PC-3 (cell line): Measurements from ENCODE around the gene RNF151. TPM values are rescaled to one million over a fixed set of nuclear protein-coding genes. Genes with fewer than 3 reads are reported as not detected.

Experiments used
- ATAC-seq: fragments of 200-7000 bp; cut with Tn5 transposase; 2 replicates; pipeline ENCODE4 v1.9.1; 2020; ENCODE audit warnings: mild to moderate bottlenecking, moderate library complexity
- BruUV-seq: library from RNA; stranded (reverse); fragments of 400-500 nt; replicated peaks from 2 replicates; lab custom pipeline; 2021; lab: Mats Ljungman, UMichigan
- CTCF ChIA-PET: fragments of 300-600 bp; sonication (Branson Sonifier 250); formaldehyde crosslinking; loops from one replicate; lab custom pipeline; 2022; ENCODE audit warnings: antibody characterized with exemption; lab: Charles Lee
- POLR2A ChIA-PET: fragments of 300-600 bp; sonication (Branson Sonifier 250); formaldehyde crosslinking; loops from one replicate; lab custom pipeline; 2022; ENCODE audit warnings: antibody characterized with exemption; ENCODE audit not compliant: unreplicated experiment; lab: Charles Lee
- DNase-seq: peaks from one replicate; pipeline ENCODE4 v3.0.0-alpha.2; 2015
- H2AFZ ChIP-seq: fragments of 300-600 bp; sonication (generic); 2 replicates; pipeline ENCODE4 v1.6.0; 2016; ENCODE audit warnings: antibody characterized with exemption, low read length
- H3F3A ChIP-seq: fragments of 300-600 bp; sonication (generic); one replicate; pipeline ENCODE4 v1.6.0; 2017; ENCODE audit warnings: antibody characterized with exemption, low read length, control low read depth, mild to moderate bottlenecking; ENCODE audit not compliant: unreplicated experiment
- H3K27ac ChIP-seq: fragments of 300-600 bp; sonication (generic); 2 replicates; pipeline ENCODE4 v1.5.1; 2016; ENCODE audit warnings: mild to moderate bottlenecking, low read length
- H3K27me3 ChIP-seq: fragments of 300-600 bp; sonication (generic); 2 replicates; pipeline ENCODE4 v1.6.1; 2016; ENCODE audit warnings: low read length, mixed read lengths
- H3K36me3 ChIP-seq: fragments of 300-600 bp; sonication (generic); 2 replicates; pipeline ENCODE4 v1.6.1; 2016; ENCODE audit warnings: low read depth, mixed run types, low read length, mixed read lengths
- H3K4me1 ChIP-seq: fragments of 300-600 bp; sonication (generic); 2 replicates; pipeline ENCODE4 v1.5.1; 2016; ENCODE audit warnings: low read length; ENCODE audit not compliant: insufficient read depth
- H3K4me2 ChIP-seq: fragments of 300-600 bp; sonication (generic); 2 replicates; pipeline ENCODE4 v1.6.0; 2016; ENCODE audit warnings: low read length
- H3K4me3 ChIP-seq: fragments of 300-600 bp; sonication (generic); 2 replicates; pipeline ENCODE4 v1.5.1; 2016; ENCODE audit warnings: mild to moderate bottlenecking, low read length, mixed read lengths
- H3K79me2 ChIP-seq: fragments of 300-600 bp; sonication (generic); 2 replicates; pipeline ENCODE4 v1.6.1; 2017; ENCODE audit warnings: low read length, mixed read lengths
- H3K9ac ChIP-seq: fragments of 300-600 bp; sonication (generic); 2 replicates; pipeline ENCODE4 v1.6.0; 2016; ENCODE audit warnings: mild to moderate bottlenecking, low read length
- H3K9me2 ChIP-seq: fragments of 300-600 bp; sonication (generic); replicated peaks from 2 replicates; pipeline ENCODE4 v1.6.1; 2016; ENCODE audit warnings: mixed run types, low read length, mixed read lengths
- H3K9me3 ChIP-seq: fragments of 300-600 bp; sonication (generic); 2 replicates; pipeline ENCODE4 v1.6.1; 2016; ENCODE audit warnings: low read length, mixed read lengths
- H4K20me1 ChIP-seq: fragments of 300-600 bp; sonication (generic); 2 replicates; pipeline ENCODE4 v1.6.1; 2016; ENCODE audit warnings: low read length, mixed read lengths
- CTCF ChIP-seq: fragments of 300-600 bp; sonication (generic); conservative IDR thresholded peaks from 2 replicates; pipeline ENCODE4 v1.5.1; 2017; ENCODE audit warnings: antibody characterized with exemption, low read depth, mild to moderate bottlenecking, low read length
- EZH2 ChIP-seq: fragments of 300-600 bp; sonication (generic); IDR thresholded peaks from one replicate; pipeline ENCODE4 v1.6.1; 2017; ENCODE audit warnings: antibody characterized with exemption, mild to moderate bottlenecking, low read length; ENCODE audit not compliant: unreplicated experiment
- EZH2phosphoT487 ChIP-seq: fragments of 300-600 bp; sonication (generic); IDR thresholded peaks from 2 replicates; pipeline ENCODE4 v1.6.1; 2018; ENCODE audit warnings: mild to moderate bottlenecking, antibody characterized with exemption, low read length, borderline replicate concordance
- intact Hi-C: fragments of 100-400 bp; cut with micrococcal nuclease; formaldehyde crosslinking; loops from 2 replicates; pipeline ENCODE4 v1.9.0; 2023
- total RNA-seq: library from RNA; depleted of rRNA; stranded (reverse); fragments of >200 nt; gene quantifications from 2 replicates; pipeline ENCODE4 v1.2.3, GENCODE V29; 2014

Gene RNF151
- total RNA-seq, 1 experiment from 2014 or later = not detected

- no peak for ATAC-seq
- Histone ChIP-seq H3K4me3 (no peak overlapping the region), H4K20me1 (no peaks in the 10 kb centered on the region), H3K27ac (no peak overlapping the region), H3K4me1 (peaks cover 11% of the 10 kb centered on the region), H3K79me2 (peaks cover 6% of the 10 kb centered on the region; the same call in 1 of the 2 replicates), H3K36me3 (no peaks in the 10 kb centered on the region), H3F3A (no peaks in the 10 kb centered on the region), H3K9ac (no peak overlapping the region), H3K9me2 (no peaks in the 10 kb centered on the region), H3K4me2 (no peak overlapping the region), H3K27me3 (no peaks in the 10 kb centered on the region), H3K9me3 (no peaks in the 10 kb centered on the region), H2AFZ (no peak overlapping the region)
- TF ChIP-seq EZH2 = no peak
- no peak for TF ChIP-seq CTCF
- no peak for TF ChIP-seq EZH2phosphoT487
- ChIA-PET CTCF (no interaction called here), POLR2A (no interaction called here)
- intact Hi-C loops = no loop called here
- no TSS peak for BruUV-seq
- DNase-seq = no peak
Measured at GRCh38 chr16:1945559-1946391, 20.9 kb upstream of the RNF151 start.

GRCh38 chr16:1946495-1947368, 19.9 kb upstream of the RNF151 start:
- TF ChIP-seq EZH2 (no peak), EZH2phosphoT487 (no peak), CTCF (no peak)
- Histone ChIP-seq H3K4me2 (no peak overlapping the region), H3K4me3 (no peak overlapping the region), H2AFZ (no peak overlapping the region), H3F3A (no peaks in the 10 kb centered on the region), H3K9ac (no peak overlapping the region), H3K36me3 (no peaks in the 10 kb centered on the region), H3K27ac (no peak overlapping the region), H3K79me2 (peaks cover 6% of the 10 kb centered on the region; the same call in 1 of the 2 replicates), H3K4me1 (peaks cover 8% of the 10 kb centered on the region), H4K20me1 (no peaks in the 10 kb centered on the region), H3K9me2 (no peaks in the 10 kb centered on the region), H3K9me3 (no peaks in the 10 kb centered on the region), H3K27me3 (no peaks in the 10 kb centered on the region)
- intact Hi-C loops = no loop called here
- ATAC-seq (no peak), DNase-seq (no peak)
- ChIA-PET POLR2A (no interaction called here), CTCF (no interaction called here)
- no TSS peak for BruUV-seq
